Stimulated activated naive CD4-positive, alpha-beta T cell treated with Interleukin-2 at 50 U/mL for 16 hours (primary cell): ENCODE measurements around the gene MCM7.

Experiments
- DNase-seq: peaks from one replicate; lab custom pipeline; 2025; lab: John Stamatoyannopoulos, UW

MCM7 gene

GRCh38 chr7:100122568-100122967, 21.4 kb upstream of the MCM7 start:
- no peak for DNase-seq

GRCh38 chr7:100122067-100122466, 20.9 kb upstream of the MCM7 start:
- no peak for DNase-seq

- no peak for DNase-seq
Observed at GRCh38 chr7:100120733-100121036, 19.5 kb upstream of the MCM7 start.

GRCh38 chr7:100119970-100120732, 19.0 kb upstream of the MCM7 start:
- peak; percentile 72 for DNase-seq

GRCh38 chr7:100119072-100119969, 18.1 kb upstream of the MCM7 start, which contains the start of the genes CNPY4 and TAF6:
Gene CNPY4 (plus strand): TSS chr7:100119634. CDS start chr7:100119745, 111 bp downstream.
Gene TAF6 (minus strand): TSS chr7:100119358. CDS start chr7:100114209, 5,149 bp downstream.
- peak; percentile 93 for DNase-seq

GRCh38 chr7:100118388-100119071, 17.3 kb upstream of the MCM7 start:
- no peak for DNase-seq

- DNase-seq: no peak
Observed at GRCh38 chr7:100115026-100115425, 13.8 kb upstream of the MCM7 start.

GRCh38 chr7:100111914-100112313, 10.7 kb upstream of the MCM7 start:
- DNase-seq: no peak

GRCh38 chr7:100111156-100111555, 10.0 kb upstream of the MCM7 start:
- DNase-seq: no peak

- DNase-seq: no peak
Observed at GRCh38 chr7:100109521-100110163, 8.4 kb upstream of the MCM7 start.

GRCh38 chr7:100107890-100108289, 6.7 kb upstream of the MCM7 start:
- DNase-seq: no peak

- DNase-seq: no peak
Observed at GRCh38 chr7:100107125-100107737, 6.0 kb upstream of the MCM7 start.

- DNase-seq: no peak
Observed at GRCh38 chr7:100106633-100107032, 5.4 kb upstream of the MCM7 start.

GRCh38 chr7:100105534-100105933, 4.3 kb upstream of the MCM7 start:
- DNase-seq: no peak

- DNase-seq: no peak
Observed at GRCh38 chr7:100102950-100103840, 2.0 kb upstream of the MCM7 start.

GRCh38 chr7:100100420-100101015, 679 bp downstream of the MCM7 start:
- peak; percentile 92 for DNase-seq

GRCh38 chr7:100099452-100099851, 1.7 kb downstream of the MCM7 start:
- no peak for DNase-seq

- no peak for DNase-seq
Observed at GRCh38 chr7:100098913-100099312, 2.3 kb downstream of the MCM7 start.

GRCh38 chr7:100095704-100096103, 5.5 kb downstream of the MCM7 start:
- DNase-seq: no peak

- no peak for DNase-seq
Observed at GRCh38 chr7:100095289-100095688, 5.9 kb downstream of the MCM7 start.
